Loucy (cell line): ENCODE measurements around the gene L3MBTL4.

Source experiments
- H2AFZ ChIP-seq: fragments of 200-600 bp; sonication (generic); 2 replicates; pipeline ENCODE4 v1.6.0; 2016; ENCODE audit warnings: antibody characterized with exemption, mild to moderate bottlenecking, low read length, moderate library complexity
- H3F3A ChIP-seq: fragments of 200-600 bp; 2 replicates; pipeline ENCODE4 v1.6.0; 2016; ENCODE audit warnings: antibody characterized with exemption, low read depth, mild to moderate bottlenecking
- H3K27me3 ChIP-seq: fragments of 200-600 bp; sonication (generic); 2 replicates; pipeline ENCODE4 v1.6.1; 2014; ENCODE audit warnings: low read length, mild to moderate bottlenecking; ENCODE audit not compliant: insufficient read depth, poor library complexity, severe bottlenecking
- H3K36me3 ChIP-seq: fragments of 200-600 bp; sonication (generic); 2 replicates; pipeline ENCODE4 v1.6.1; 2016; ENCODE audit warnings: low read length; ENCODE audit not compliant: insufficient read depth
- H3K4me1 ChIP-seq: fragments of 200-600 bp; sonication (generic); 2 replicates; pipeline ENCODE4 v1.5.1; 2014; ENCODE audit warnings: low read length, mild to moderate bottlenecking; ENCODE audit not compliant: insufficient read depth, poor library complexity, severe bottlenecking
- H3K4me2 ChIP-seq: fragments of 200-600 bp; sonication (generic); 2 replicates; pipeline ENCODE4 v1.6.0; 2014; ENCODE audit warnings: antibody characterized with exemption, low read length, low read depth, mild to moderate bottlenecking; ENCODE audit not compliant: poor library complexity, severe bottlenecking
- H3K4me3 ChIP-seq: fragments of 200-600 bp; sonication (generic); 2 replicates; pipeline ENCODE4 v1.5.1; 2014; ENCODE audit warnings: low read length, mild to moderate bottlenecking, mixed read lengths; ENCODE audit not compliant: poor library complexity, severe bottlenecking
- H3K79me2 ChIP-seq: fragments of 200-600 bp; sonication (generic); 2 replicates; pipeline ENCODE4 v1.6.1; 2014; ENCODE audit warnings: low read length; ENCODE audit not compliant: insufficient read depth
- H3K9ac ChIP-seq: fragments of 200-600 bp; sonication (generic); 2 replicates; pipeline ENCODE4 v1.6.0; 2014; ENCODE audit warnings: mild to moderate bottlenecking, low read depth, low read length, moderate library complexity; ENCODE audit not compliant: poor library complexity, severe bottlenecking
- H3K9me2 ChIP-seq: fragments of 200-600 bp; sonication (generic); replicated peaks from 2 replicates; pipeline ENCODE4 v1.6.1; 2016; ENCODE audit warnings: low read depth, low read length, mixed read lengths
- H3K9me3 ChIP-seq: fragments of 200-600 bp; sonication (generic); 2 replicates; pipeline ENCODE4 v1.6.1; 2014; ENCODE audit warnings: mild to moderate bottlenecking, antibody characterized with exemption, low read length, low read depth; ENCODE audit not compliant: insufficient read depth
- H4K20me1 ChIP-seq: fragments of 200-600 bp; sonication (generic); 2 replicates; pipeline ENCODE4 v1.6.0; 2014; ENCODE audit warnings: antibody characterized with exemption, low read length, mild to moderate bottlenecking; ENCODE audit not compliant: insufficient read depth, poor library complexity, severe bottlenecking
- CTCF ChIP-seq: fragments of 200-600 bp; sonication (generic); conservative IDR thresholded peaks from 2 replicates; pipeline ENCODE4 v1.5.1; 2014; ENCODE audit warnings: mild to moderate bottlenecking, antibody characterized with exemption, low read length
- EZH2phosphoT487 ChIP-seq: fragments of 200-600 bp; IDR thresholded peaks from 2 replicates; pipeline ENCODE4 v1.6.1; 2018; ENCODE audit warnings: antibody characterized with exemption, mild to moderate bottlenecking, moderate library complexity, borderline replicate concordance

The L3MBTL4 gene

GRCh38 chr18:5964596-5964995, 450.1 kb downstream of the L3MBTL4 start:
- Histone ChIP-seq H4K20me1 (no peaks in the 10 kb centered on the region), H3K9me3 (no peaks in the 10 kb centered on the region; the same call in 1 of the 2 replicates), H3K27me3 (no peaks in the 10 kb centered on the region), H3K4me2 (no peak overlapping the region), H3K9ac (no peak overlapping the region), H3F3A (no peaks in the 10 kb centered on the region), H3K79me2 (no peaks in the 10 kb centered on the region), H3K36me3 (no peaks in the 10 kb centered on the region), H3K9me2 (no peaks in the 10 kb centered on the region), H2AFZ (no peak overlapping the region), H3K4me1 (no peaks in the 10 kb centered on the region), H3K4me3 (no peak overlapping the region)
- no peak for TF ChIP-seq CTCF
- no peak for TF ChIP-seq EZH2phosphoT487

DNA sequence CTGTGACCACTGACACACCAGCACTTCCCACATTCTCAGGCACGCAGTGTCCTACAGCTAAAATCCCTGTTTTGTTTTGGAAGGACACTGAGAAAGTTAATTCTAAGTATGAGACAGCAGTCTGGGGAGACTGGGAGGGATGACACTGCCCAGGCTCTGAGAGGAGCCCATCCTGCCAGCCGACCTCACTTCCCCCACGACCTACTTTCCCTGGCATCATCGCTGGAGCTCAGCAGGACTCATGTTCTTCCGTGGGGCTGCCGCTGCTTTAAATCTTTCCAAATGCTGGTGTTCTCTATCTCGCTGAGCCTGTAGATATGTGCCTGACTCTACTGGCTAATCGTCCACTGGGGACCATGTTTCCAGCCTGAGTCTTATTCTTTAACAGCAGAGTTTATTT, 450.6 kb downstream of the L3MBTL4 start:
- Histone ChIP-seq H3F3A (no peaks in the 10 kb centered on the region), H3K9me2 (no peaks in the 10 kb centered on the region), H3K36me3 (no peaks in the 10 kb centered on the region), H2AFZ (no peak overlapping the region), H3K79me2 (no peaks in the 10 kb centered on the region), H3K9me3 (peaks cover under 1% of the 10 kb centered on the region; the same call in 1 of the 2 replicates), H3K4me1 (no peaks in the 10 kb centered on the region), H3K4me2 (no peak overlapping the region), H3K9ac (no peak overlapping the region), H4K20me1 (no peaks in the 10 kb centered on the region), H3K27me3 (no peaks in the 10 kb centered on the region), H3K4me3 (no peak overlapping the region)
- no peak for TF ChIP-seq CTCF
- TF ChIP-seq EZH2phosphoT487: no peak

DNA sequence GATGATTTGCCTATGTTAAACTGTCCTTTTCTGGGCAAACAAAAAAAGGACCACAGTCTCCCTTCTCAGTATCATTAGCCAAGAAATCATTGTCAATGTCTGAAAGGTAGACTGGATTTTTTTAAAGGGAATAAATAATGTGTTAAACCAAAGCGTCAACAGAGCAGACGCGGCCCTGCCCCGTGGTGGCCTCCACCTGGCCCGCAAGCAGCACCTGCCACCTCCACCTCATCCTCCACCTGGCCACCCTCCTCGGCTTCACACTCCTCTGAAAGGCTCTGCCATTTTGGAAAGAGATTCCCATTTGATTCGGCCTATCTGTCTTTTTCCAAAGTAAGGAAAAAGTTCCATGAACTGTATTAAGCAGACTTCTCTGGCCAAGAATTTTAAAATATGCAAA, 451.4 kb downstream of the L3MBTL4 start:
- Histone ChIP-seq H3K9ac (no peak overlapping the region), H2AFZ (no peak overlapping the region), H3K79me2 (no peaks in the 10 kb centered on the region), H3K4me2 (no peak overlapping the region), H3K36me3 (no peaks in the 10 kb centered on the region), H3K4me3 (no peak overlapping the region), H3K27me3 (no peaks in the 10 kb centered on the region), H3K4me1 (no peaks in the 10 kb centered on the region), H4K20me1 (no peaks in the 10 kb centered on the region), H3K9me2 (no peaks in the 10 kb centered on the region), H3F3A (no peaks in the 10 kb centered on the region), H3K9me3 (peaks cover 6% of the 10 kb centered on the region; the same call in 1 of the 2 replicates)
- TF ChIP-seq EZH2phosphoT487 (no peak), CTCF (no peak)
